IMR-90 (cell line): Measurements from ENCODE around the gene MIEF2. TPM values are rescaled to one million over a fixed set of nuclear protein-coding genes. Genes with fewer than 3 reads are reported as not detected.

Experiments
- ATAC-seq: fragments of 200-7000 bp; cut with Tn5 transposase; 2 replicates; pipeline ENCODE4 v1.9.1; 2020; ENCODE audit warnings: low read depth, mild to moderate bottlenecking, moderate library complexity
- BruUV-seq: library from RNA; stranded (reverse); fragments of 400-500 nt; replicated peaks from 2 replicates; lab custom pipeline; 2021; lab: Mats Ljungman, UMichigan
- CTCF ChIA-PET: fragments of 300-600 bp; formaldehyde crosslinking; extraction: SDS; loops from one replicate; lab custom pipeline; 2021; ENCODE audit warnings: antibody characterized with exemption; lab: Yijun Ruan, JAX
- POLR2A ChIA-PET: fragments of 300-600 bp; sonication (Branson Sonifier 250); formaldehyde crosslinking; loops from one replicate; lab custom pipeline; 2022; ENCODE audit warnings: antibody characterized with exemption; ENCODE audit not compliant: unreplicated experiment; lab: Charles Lee
- DNase-seq: peaks from one replicate; pipeline ENCODE4 v3.0.0; 2013
- H2AFZ ChIP-seq: replicated peaks from 2 replicates; pipeline ENCODE3; 2013; ENCODE audit warnings: low read length, mild to moderate bottlenecking; ENCODE audit not compliant: poor library complexity
- H2AK5ac ChIP-seq: 2 replicates; pipeline ENCODE4 v1.6.1; 2013; ENCODE audit warnings: low read depth, low read length, inconsistent platforms
- H2AK9ac ChIP-seq: replicated peaks from 2 replicates; pipeline ENCODE3; 2013; ENCODE audit warnings: mild to moderate bottlenecking, low read depth, low read length, moderate library complexity; ENCODE audit not compliant: poor library complexity
- H2BK120ac ChIP-seq: 2 replicates; pipeline ENCODE4 v1.6.1; 2013; ENCODE audit warnings: low read depth, low read length, inconsistent platforms
- H2BK15ac ChIP-seq: 3 replicates; pipeline ENCODE4 v1.6.1; 2013; ENCODE audit warnings: low read depth, low read length, inconsistent platforms
- H2BK20ac ChIP-seq: 2 replicates; pipeline ENCODE4 v1.6.1; 2013; ENCODE audit warnings: low read depth, mild to moderate bottlenecking, inconsistent platforms, low read length, moderate library complexity
- H2BK5ac ChIP-seq: 2 replicates; pipeline ENCODE4 v1.6.1; 2013; ENCODE audit warnings: mild to moderate bottlenecking, low read depth, low read length, inconsistent platforms; ENCODE audit not compliant: poor library complexity, severe bottlenecking
- H3K14ac ChIP-seq: replicated peaks from 2 replicates; pipeline ENCODE4 v1.6.1; 2013; ENCODE audit warnings: low read depth, low read length, inconsistent platforms
- H3K18ac ChIP-seq: 2 replicates; pipeline ENCODE4 v1.6.1; 2013; ENCODE audit warnings: low read depth, low read length, control low read depth
- H3K23ac ChIP-seq: 2 replicates; pipeline ENCODE4 v1.6.1; 2013; ENCODE audit warnings: low read depth, low read length, inconsistent platforms
- H3K27ac ChIP-seq: 2 replicates; pipeline ENCODE4 v1.5.1; 2013; ENCODE audit warnings: mild to moderate bottlenecking, control low read depth, low read length; ENCODE audit not compliant: insufficient read depth
- H3K27me3 ChIP-seq: 2 replicates; pipeline ENCODE4 v1.6.1; 2013; ENCODE audit warnings: low read length; ENCODE audit not compliant: control insufficient read depth, insufficient read depth
- H3K36me3 ChIP-seq: 2 replicates; pipeline ENCODE4 v1.6.1; 2013; ENCODE audit warnings: low read length, mixed read lengths; ENCODE audit not compliant: control insufficient read depth, insufficient read depth
- H3K4ac ChIP-seq: 2 replicates; pipeline ENCODE4 v1.6.1; 2013; ENCODE audit warnings: low read depth, low read length, inconsistent platforms
- H3K4me1 ChIP-seq: 2 replicates; pipeline ENCODE4 v1.6.1; 2013; ENCODE audit warnings: low read length, mixed read lengths; ENCODE audit not compliant: control insufficient read depth, insufficient read depth
- H3K4me2 ChIP-seq: 2 replicates; pipeline ENCODE4 v1.6.1; 2013; ENCODE audit warnings: low read depth, mild to moderate bottlenecking, control low read depth, low read length, moderate library complexity
- H3K4me3 ChIP-seq: 2 replicates; pipeline ENCODE4 v1.5.1; 2013; ENCODE audit warnings: low read depth, mild to moderate bottlenecking, control low read depth, low read length, moderate library complexity; ENCODE audit not compliant: insufficient read depth
- H3K56ac ChIP-seq: 2 replicates; pipeline ENCODE4 v1.6.1; 2013; ENCODE audit warnings: low read length, inconsistent platforms; ENCODE audit not compliant: insufficient read depth; ENCODE audit errors: extremely low read depth
- H3K79me1 ChIP-seq, 2 experiments: 2 replicates each; pipeline ENCODE4 v1.6.1; 2013; ENCODE audit warnings: low read length in 2 of 2, inconsistent platforms in 1 of 2, low read depth in 1 of 2
- H3K9ac ChIP-seq: 2 replicates; pipeline ENCODE4 v1.6.1; 2013; ENCODE audit warnings: low read depth, low read length, control low read depth
- H3K9me1 ChIP-seq: 2 replicates; pipeline ENCODE4 v1.6.1; 2013; ENCODE audit warnings: low read length, inconsistent platforms; ENCODE audit not compliant: insufficient read depth
- H3K9me3 ChIP-seq: 2 replicates; pipeline ENCODE4 v1.6.1; 2013; ENCODE audit warnings: low read length; ENCODE audit not compliant: control insufficient read depth, insufficient read depth
- H4K20me1 ChIP-seq: 2 replicates; pipeline ENCODE4 v1.6.1; 2013; ENCODE audit warnings: low read length, inconsistent platforms; ENCODE audit not compliant: insufficient read depth
- H4K5ac ChIP-seq: 2 replicates; pipeline ENCODE4 v1.6.1; 2013; ENCODE audit warnings: mild to moderate bottlenecking, low read depth, low read length, control low read depth
- H4K8ac ChIP-seq, 2 experiments: 2 replicates each; pipeline ENCODE4 v1.6.1; 2013; ENCODE audit warnings: low read depth in 2 of 2, low read length in 2 of 2, control low read depth in 1 of 2, inconsistent platforms in 1 of 2
- H4K91ac ChIP-seq: 2 replicates; pipeline ENCODE4 v1.6.1; 2013; ENCODE audit warnings: low read depth, low read length, inconsistent platforms; ENCODE audit not compliant: insufficient read depth
- BHLHE40 ChIP-seq: fragments of 150-350 bp; IDR thresholded peaks from 2 replicates; pipeline ENCODE4 v1.6.1; 2016; ENCODE audit warnings: mild to moderate bottlenecking, low read depth, low read length
- CEBPB ChIP-seq: IDR thresholded peaks from 2 replicates; pipeline ENCODE4 v1.6.1; 2012; ENCODE audit warnings: low read depth, low read length, improper control_type of control experiment
- CHD1 ChIP-seq: IDR thresholded peaks from 2 replicates; pipeline ENCODE4 v1.6.1; 2012; ENCODE audit warnings: low read depth, low read length, improper control_type of control experiment
- FOS ChIP-seq: fragments of 150-350 bp; IDR thresholded peaks from 2 replicates; pipeline ENCODE4 v1.6.1; 2016; ENCODE audit warnings: low read depth, low read length
- MAFK ChIP-seq: IDR thresholded peaks from 2 replicates; pipeline ENCODE4 v1.6.1; 2012; ENCODE audit warnings: low read depth, low read length, improper control_type of control experiment
- MAZ ChIP-seq: IDR thresholded peaks from 2 replicates; pipeline ENCODE4 v1.6.1; 2012; ENCODE audit warnings: low read depth, mild to moderate bottlenecking, low read length, improper control_type of control experiment, moderate library complexity, borderline replicate concordance
- MXI1 ChIP-seq: IDR thresholded peaks from 2 replicates; pipeline ENCODE4 v1.6.1; 2012; ENCODE audit warnings: low read depth, mild to moderate bottlenecking, low read length, moderate library complexity, borderline replicate concordance
- NFE2L2 ChIP-seq: fragments of 150-350 bp; IDR thresholded peaks from 2 replicates; pipeline ENCODE4 v1.6.1; 2016; ENCODE audit warnings: low read depth, mild to moderate bottlenecking, low read length
- POLR2A ChIP-seq: IDR thresholded peaks from 2 replicates; pipeline ENCODE4 v1.6.1; 2012; ENCODE audit warnings: mild to moderate bottlenecking, low read depth, low read length
- RAD21 ChIP-seq: IDR thresholded peaks from 2 replicates; pipeline ENCODE4 v1.6.1; 2012; ENCODE audit warnings: low read length, improper control_type of control experiment
- RCOR1 ChIP-seq: IDR thresholded peaks from 2 replicates; pipeline ENCODE4 v1.6.1; 2012; ENCODE audit warnings: mild to moderate bottlenecking, low read length, improper control_type of control experiment; ENCODE audit not compliant: insufficient replicate concordance
- RFX5 ChIP-seq: IDR thresholded peaks from 2 replicates; pipeline ENCODE4 v1.8.0; 2012; ENCODE audit warnings: low read depth, mild to moderate bottlenecking, low read length, moderate library complexity
- SMC3 ChIP-seq: fragments of 150-350 bp; IDR thresholded peaks from 2 replicates; pipeline ENCODE4 v1.6.1; 2016; ENCODE audit warnings: low read depth, mild to moderate bottlenecking, antibody characterized with exemption, low read length, moderate library complexity
- USF2 ChIP-seq: fragments of 150-350 bp; IDR thresholded peaks from 2 replicates; pipeline ENCODE4 v1.6.1; 2017; ENCODE audit warnings: mild to moderate bottlenecking, antibody characterized with exemption, low read length, low read depth
- WGBS, 2 experiments: methylation state at CpG; one replicate each; pipeline versions ENCODE4 v1.1.5 to v1.1.7; 2013; ENCODE audit warnings: missing lambda C conversion rate in 2 of 2; ENCODE audit not compliant: insufficient read length in 1 of 2; ENCODE audit errors: extremely low coverage in 2 of 2; 5-methylcytosine and 5-hydroxymethylcytosine counted together
- dilution Hi-C: fragments of 300-500 bp; cut with HindIII; formaldehyde crosslinking; loops from one replicate; pipeline ENCODE4 v1.14.3; 2018; ENCODE audit warnings: low sequenced_read_pairs; ENCODE audit not compliant: unreplicated experiment
- in situ Hi-C: fragments of 300-500 bp; cut with MboI; formaldehyde crosslinking; loops from 3 replicates; pipeline ENCODE4 v1.14.3; 2019; ENCODE audit warnings: low sequenced_read_pairs, inconsistent platforms, mixed read lengths
- intact Hi-C: fragments of 100-400 bp; cut with micrococcal nuclease; formaldehyde crosslinking; loops from 2 replicates; pipeline ENCODE4 v1.10.0; 2022
- polyA plus RNA-seq, 3 experiments: library from polyadenylated mRNA; depleted of rRNA; stranded (reverse); fragments of >200 nt; gene quantifications; 2 replicates each; pipeline ENCODE4 v1.2.3, GENCODE V29; 2012; ENCODE audit warnings: low replicate concordance in 1 of 3
- total RNA-seq: library from RNA; depleted of rRNA; stranded (reverse); fragments of >200 nt; gene quantifications from 2 replicates; pipeline ENCODE4 v1.2.3, GENCODE V29; 2012
- TF ChIP-seq, protein P1 (sequence below): conservative IDR thresholded peaks from 2 replicates; pipeline ENCODE4 v1.5.1; 2012; ENCODE audit warnings: mild to moderate bottlenecking, low read depth, low read length, improper control_type of control experiment

The MIEF2 gene
- total and polyA plus RNA-seq, 2 of the 4 experiments (the other 2 are of a cell fraction) = 9.1 to 26.6 TPM

- no peak overlapping the region for H2BK20ac ChIP-seq
- H3K9me3 ChIP-seq = no peaks in the 10 kb centered on the region
- H3K23ac ChIP-seq = peak overlapping the region; percentile 100
- dilution Hi-C loops (no loop called here), intact Hi-C loops (no loop called here), in situ Hi-C loops (no loop called here)
- ATAC-seq (no peak), DNase-seq (no peak)
- H4K20me1 ChIP-seq = peaks cover 25% of the 10 kb centered on the region
- ChIA-PET POLR2A (no interaction called here), CTCF (no interaction called here)
- H2AK5ac ChIP-seq = no peak overlapping the region; the same call in none of the 2 replicates
- H3K27ac ChIP-seq = no peak overlapping the region
- no peak overlapping the region for H3K4ac ChIP-seq
- H3K18ac ChIP-seq = no peak overlapping the region
- H3K9ac ChIP-seq = no peak overlapping the region
- peaks cover 7% of the 10 kb centered on the region; the same call in 1 of the 2 replicates for H3K9me1 ChIP-seq
- no peak overlapping the region for H3K56ac ChIP-seq
- H4K5ac ChIP-seq = no peak overlapping the region
- no peak overlapping the region for H3K4me3 ChIP-seq
- WGBS, 2 experiments = 91% methylated on average over 9 of the region's 11 CpGs; no CpG with 5 or more reads in 1 of the 2 experiments
- H3K14ac ChIP-seq = no peak overlapping the region
- no peak overlapping the region for H3K4me2 ChIP-seq
- TF ChIP-seq BHLHE40 (no peak), CHD1 (no peak), NFE2L2 (no peak), RFX5 (no peak), USF2 (no peak), CEBPB (no peak), MAFK (no peak), RCOR1 (no peak), RAD21 (no peak), FOS (no peak), POLR2A (no peak), SMC3 (no peak), MXI1 (no peak), MAZ (no peak)
- TF ChIP-seq, protein P1, sequence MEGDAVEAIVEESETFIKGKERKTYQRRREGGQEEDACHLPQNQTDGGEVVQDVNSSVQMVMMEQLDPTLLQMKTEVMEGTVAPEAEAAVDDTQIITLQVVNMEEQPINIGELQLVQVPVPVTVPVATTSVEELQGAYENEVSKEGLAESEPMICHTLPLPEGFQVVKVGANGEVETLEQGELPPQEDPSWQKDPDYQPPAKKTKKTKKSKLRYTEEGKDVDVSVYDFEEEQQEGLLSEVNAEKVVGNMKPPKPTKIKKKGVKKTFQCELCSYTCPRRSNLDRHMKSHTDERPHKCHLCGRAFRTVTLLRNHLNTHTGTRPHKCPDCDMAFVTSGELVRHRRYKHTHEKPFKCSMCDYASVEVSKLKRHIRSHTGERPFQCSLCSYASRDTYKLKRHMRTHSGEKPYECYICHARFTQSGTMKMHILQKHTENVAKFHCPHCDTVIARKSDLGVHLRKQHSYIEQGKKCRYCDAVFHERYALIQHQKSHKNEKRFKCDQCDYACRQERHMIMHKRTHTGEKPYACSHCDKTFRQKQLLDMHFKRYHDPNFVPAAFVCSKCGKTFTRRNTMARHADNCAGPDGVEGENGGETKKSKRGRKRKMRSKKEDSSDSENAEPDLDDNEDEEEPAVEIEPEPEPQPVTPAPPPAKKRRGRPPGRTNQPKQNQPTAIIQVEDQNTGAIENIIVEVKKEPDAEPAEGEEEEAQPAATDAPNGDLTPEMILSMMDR = no peak
- no peak overlapping the region for H4K91ac ChIP-seq
- H3K27me3 ChIP-seq = no peaks in the 10 kb centered on the region
- H3K79me1 ChIP-seq = peaks cover 15 to 69% of the 10 kb centered on the region in 2 experiments; a peak in 3 of 4 replicates
- H2BK120ac ChIP-seq = no peak overlapping the region
- H3K4me1 ChIP-seq = peaks cover 13% of the 10 kb centered on the region
- no TSS peak for BruUV-seq
- H2BK5ac ChIP-seq = no peak overlapping the region
- no peak overlapping the region for H2AFZ ChIP-seq
- no peak overlapping the region for H2BK15ac ChIP-seq
- peaks cover 50% of the 10 kb centered on the region for H3K36me3 ChIP-seq
- no peak overlapping the region for H4K8ac ChIP-seq
- H2AK9ac ChIP-seq = peak overlapping the region; percentile 50
Measured at GRCh38 chr17:18256351-18256750, 4.1 kb upstream of the MIEF2 start.
